Heart left ventricle (tissue), 16 donors: ENCODE data around the gene IER5L. TPM values are rescaled to one million over a fixed set of nuclear protein-coding genes. Genes with fewer than 3 reads are reported as not detected.

Experiments
- ATAC-seq, 4 donors: fragments of 200-7000 bp; cut with Tn5 transposase; one replicate each; pipeline ENCODE4 v1.9.1; 2020 to 2022; ENCODE audit warnings: moderate library complexity in 4 of 4, mild to moderate bottlenecking in 3 of 4, moderate number of reproducible peaks in 1 of 4
- DNase-seq, 5 donors: peaks; one replicate each; pipeline ENCODE4 v3.0.0-alpha.2; 2020
- H3K27ac ChIP-seq, 12 donors: fragments of 200-600 bp; sonication (generic) in 4 of 12; one replicate each; pipeline versions ENCODE4 v1.5.0 to v1.8.0; 2016 to 2022; ENCODE audit warnings: mild to moderate bottlenecking in 2 of 12
- H3K27me3 ChIP-seq, 9 donors: fragments of 200-600 bp; sonication (generic) in 2 of 9; one replicate each; pipeline versions ENCODE4 v1.5.1 to v1.8.0; 2016 to 2022; ENCODE audit warnings: mild to moderate bottlenecking in 3 of 9
- H3K36me3 ChIP-seq, 9 donors: fragments of 200-600 bp; sonication (generic) in 2 of 9; one replicate each; pipeline versions ENCODE4 v1.5.0 to v1.8.0; 2018 to 2022; ENCODE audit warnings: mild to moderate bottlenecking in 2 of 9
- H3K4me1 ChIP-seq, 12 donors: fragments of 200-600 bp; sonication (generic) in 4 of 12; one replicate each; pipeline versions ENCODE4 v1.5.0 to v1.8.0; 2016 to 2022; ENCODE audit warnings: mild to moderate bottlenecking in 3 of 12
- H3K4me3 ChIP-seq, 12 donors: fragments of 200-600 bp; sonication (generic) in 4 of 12; one replicate each; pipeline versions ENCODE4 v1.5.0 to v1.8.0; 2017 to 2022; ENCODE audit warnings: mild to moderate bottlenecking in 9 of 12, moderate library complexity in 4 of 12
- H3K9me3 ChIP-seq, 12 donors: fragments of 200-600 bp; sonication (generic) in 4 of 12; one replicate each; pipeline versions ENCODE4 v1.5.0 to v1.8.0; 2016 to 2022; ENCODE audit warnings: mild to moderate bottlenecking in 1 of 12
- CTCF ChIP-seq, 12 donors: fragments of 200-600 bp; sonication (generic) in 4 of 12; IDR thresholded peaks; one replicate each; pipeline versions ENCODE4 v1.5.0 to v1.8.0; 2018 to 2022; ENCODE audit warnings: antibody characterized with exemption in 12 of 12, mild to moderate bottlenecking in 5 of 12
- POLR2A ChIP-seq, 2 donors: fragments of 450-650 bp; IDR thresholded peaks; one replicate each; pipeline ENCODE4 v1.6.1; 2017; ENCODE audit warnings: antibody characterized with exemption in 2 of 2, mild to moderate bottlenecking in 2 of 2, moderate library complexity in 2 of 2
- WGBS, 4 donors: extraction: QIAGEN DNeasy Blood & Tissue Kit in 2 of 4; methylation state at CpG; one replicate each; pipeline versions ENCODE4 v1.1.5 to v1.1.7; 2013 to 2018; 5-methylcytosine and 5-hydroxymethylcytosine counted together
- intact Hi-C, 10 donors: fragments of 100-400 bp; cut with DNase I; formaldehyde crosslinking; loops; one replicate each; pipeline versions ENCODE4 v1.11.1 to v1.14.2; 2022
- polyA plus RNA-seq, 2 donors: library from polyadenylated mRNA; stranded (reverse); fragments of 200-250 nt; gene quantifications; one replicate each; pipeline ENCODE4 v1.2.3, GENCODE V29; 2013
- total RNA-seq, 9 donors: library from RNA; depleted of rRNA in 2 of 9; stranded (reverse); fragments of >200 nt in 2 of 9; fragmentation: NEBNext Ultra II Directional in 3 of 9; extraction: Animal tissue kit (Norgen Biotek cat#: 25700) in 3 of 9; gene quantifications; one replicate each; pipeline versions ENCODE4 v1.1.0 to v1.2.4, GENCODE V29; 2016 to 2023
- donor health status: ischemic (EF 13 %, LVEDD 7.1; RV severe dilation, severe dysfunction).
- donor health status: healthy with polysubstance abuse.
- donor health status: DM: no; HTN: yes; CAD: no.
- donor health status: DM: no; HTN: no; CAD: no.
- donor health status: ischemic (EF 25% LVEDD 6.9; RV normal size, moderate dysfunction).
- donor health status: ischemic (EF 25% LVEDD 5.7; RV mildly dilated, moderate dysfunction).
- donor health status: healthy.
- donor health status: DM: yes; HTN: yes; CAD: no.
- donor health status: ischemic (EF 35%, LVEDD 5.7; RV mildly dilated, moderate dysfunction).
- donor health status: nonischemic (EF 11% LVEDD 7.7; RV severe dilation, severe dysfunction).
- donor health status: DM: yes; HTN: yes; CAD: no.
- donor health status: PGD.
- donor health status: ischemic (EF 29% LVEDD 5.4; RV normal size, mild dysfunction).
- donor health status: nonischemic (EF 23%, LVEDD 6.1; RV moderate dilation, normal function).

The IER5L gene
- total and polyA plus RNA-seq, 11 donors, result 2.8 to 18.4 (median 5.5) TPM

GRCh38 chr9:129175825-129176633, 2.0 kb downstream of the IER5L start:
- ATAC-seq, result peak; percentile 22 to 67 (median 46)
- Histone ChIP-seq H3K36me3 (no peaks in the 10 kb centered on the region), H3K27ac (peak overlapping the region; percentile 81 to 100 (median 99)), H3K27me3 (no peaks in the 10 kb centered on the region), H3K9me3 (no peaks in the 10 kb centered on the region), H3K4me3 (peak overlapping the region; percentile 77 to 99 (median 94)), H3K4me1 (peaks cover 3 to 46% (median 27%) of the 10 kb centered on the region in 12 donors)
- DNase-seq, result peak; percentile 84 to 87 (median 86)
- peak in 2 of 12 donors; percentile 13 for TF ChIP-seq CTCF (IDR thresholded peaks at IDR 0.05)
- TF ChIP-seq POLR2A (IDR thresholded peaks at IDR 0.05), result peak in 1 of 2 donors; percentile 51
- 0 to 1% (median 1%) methylated on average over 46 to 47 of the region's 47 CpGs for WGBS, 4 donors
- intact Hi-C loops, result loop anchor here (1.0 to 10.0 kb wide), 23 partner anchors 34 to 439 kb away; no protein-coding TSS in a partner anchor

- intact Hi-C loops, result loop anchor here (1.0 to 10.0 kb wide), 23 partner anchors 33 to 439 kb away; no protein-coding TSS in a partner anchor
- H3K27me3 ChIP-seq, result no peaks in the 10 kb centered on the region
Observed at GRCh38 chr9:129175515-129175824, 2.6 kb downstream of the IER5L start.

GRCh38 chr9:129174724-129175514, 3.1 kb downstream of the IER5L start:
- ATAC-seq, result peak; percentile 22 to 71 (median 56)
- Histone ChIP-seq H3K36me3 (no peaks in the 10 kb centered on the region), H3K4me1 (peaks cover 3 to 46% (median 27%) of the 10 kb centered on the region in 12 donors), H3K27ac (peak overlapping the region; percentile 81 to 100 (median 99)), H3K4me3 (peak overlapping the region; percentile 43 to 99 (median 94)), H3K27me3 (no peaks in the 10 kb centered on the region), H3K9me3 (no peaks in the 10 kb centered on the region)
- 5 to 10% (median 6%) methylated on average over 45 to 53 of the region's 53 CpGs for WGBS, 4 donors
- peak in 5 of 12 donors; percentile 15 to 42 (median 24) for TF ChIP-seq CTCF (IDR thresholded peaks at IDR 0.05)
- TF ChIP-seq POLR2A (IDR thresholded peaks at IDR 0.05), result peak in 1 of 2 donors; percentile 35
- DNase-seq, result peak; percentile 89 to 92 (median 91)
- intact Hi-C loops, result loop anchor here (1.0 to 10.0 kb wide), 25 partner anchors 32 to 440 kb away; no protein-coding TSS in a partner anchor

More at GRCh38 chr9:129175515-129175824, 2.6 kb downstream of the IER5L start:
- H3K4me1 ChIP-seq, result peaks cover 3 to 46% (median 27%) of the 10 kb centered on the region in 12 donors
- TF ChIP-seq POLR2A (IDR thresholded peaks at IDR 0.05), result no peak
- no peak for TF ChIP-seq CTCF (IDR thresholded peaks at IDR 0.05)
- H3K4me3 ChIP-seq, result peak overlapping the region; percentile 11 to 99 (median 94)
- H3K36me3 ChIP-seq, result no peaks in the 10 kb centered on the region
- 4 to 10% (median 6%) methylated on average over 10 of the region's 10 CpGs for WGBS, 4 donors
- peak overlapping the region; percentile 81 to 100 (median 99) for H3K27ac ChIP-seq
- no peak for DNase-seq
- no peak for ATAC-seq
- H3K9me3 ChIP-seq, result no peaks in the 10 kb centered on the region
